Omental fat pad (tissue), 4 donors: Measurements from ENCODE around the gene TP53RK. TPM values are rescaled to one million over a fixed set of nuclear protein-coding genes. Genes with fewer than 3 reads are reported as not detected.

Experiments used
- ATAC-seq: fragments of 150-250 bp; one replicate; pipeline ENCODE4 v1.9.1; 2016; ENCODE audit warnings: mild to moderate bottlenecking, moderate library complexity; ENCODE audit not compliant: low FRiP score
- DNase-seq: peaks from one replicate; pipeline ENCODE4 v3.0.0-alpha.2; 2019; ENCODE audit warnings: low spot score
- CTCF ChIP-seq, 3 donors: fragments of 450-650 bp; IDR thresholded peaks; one replicate each; pipeline ENCODE4 v1.5.1; 2016 to 2017; ENCODE audit warnings: antibody characterized with exemption in 3 of 3, mild to moderate bottlenecking in 3 of 3, moderate library complexity in 2 of 3
- total RNA-seq, 4 donors: library from RNA; depleted of rRNA; stranded (reverse); fragments of >200 nt; gene quantifications; one replicate each; pipeline ENCODE4 v1.1.0, GENCODE V29; 2016

Gene TP53RK
- total RNA-seq, 4 donors from 2014 or later = 14.2 to 26.2 (median 15.7) TPM

- ATAC-seq (no peak), DNase-seq (no peak)
- TF ChIP-seq CTCF (IDR thresholded peaks at IDR 0.05) = no peak
Observed at GRCh38 chr20:46638134-46638897, 50.9 kb downstream of the TP53RK start.

DNA sequence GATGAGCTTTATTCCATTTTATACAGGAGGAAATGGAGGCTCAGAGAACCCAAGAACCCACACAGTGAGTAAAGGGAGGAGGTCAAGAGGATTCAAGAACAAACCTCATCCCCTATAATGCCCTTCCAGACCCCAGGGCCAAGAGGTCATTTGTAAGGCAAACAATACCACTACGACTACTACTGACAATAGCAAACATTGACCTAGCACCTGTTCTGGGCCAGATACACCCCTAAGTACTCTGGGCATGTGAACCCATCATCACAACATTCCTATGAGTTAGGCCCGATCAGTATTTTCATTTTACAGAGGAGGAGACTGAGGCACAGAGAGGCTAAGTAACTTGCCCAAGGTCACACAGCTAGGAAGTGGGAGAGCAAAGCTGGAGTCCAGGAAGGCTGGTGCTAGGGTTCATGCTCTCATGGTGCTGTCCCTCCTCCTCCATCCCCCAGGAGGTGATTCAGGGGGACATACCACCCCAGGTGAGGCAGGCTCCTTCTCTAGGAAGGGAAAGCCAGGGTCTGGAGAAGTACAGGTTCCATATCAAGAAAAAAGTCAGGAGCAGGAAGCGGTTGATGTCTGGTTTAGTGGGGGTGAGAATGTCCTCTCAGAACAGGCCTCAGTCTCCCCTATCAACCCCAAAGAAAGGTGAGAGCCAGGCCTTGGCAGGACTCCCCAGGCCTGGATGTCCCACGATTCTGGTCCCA is 51.7 kb downstream of the TP53RK start:
- DNase-seq = no peak
- TF ChIP-seq CTCF (IDR thresholded peaks at IDR 0.05) = no peak
- ATAC-seq = no peak

- ATAC-seq = no peak
- DNase-seq = no peak
- TF ChIP-seq CTCF (IDR thresholded peaks at IDR 0.05) = no peak
Observed at GRCh38 chr20:46637020-46637419, 52.2 kb downstream of the TP53RK start.

DNA sequence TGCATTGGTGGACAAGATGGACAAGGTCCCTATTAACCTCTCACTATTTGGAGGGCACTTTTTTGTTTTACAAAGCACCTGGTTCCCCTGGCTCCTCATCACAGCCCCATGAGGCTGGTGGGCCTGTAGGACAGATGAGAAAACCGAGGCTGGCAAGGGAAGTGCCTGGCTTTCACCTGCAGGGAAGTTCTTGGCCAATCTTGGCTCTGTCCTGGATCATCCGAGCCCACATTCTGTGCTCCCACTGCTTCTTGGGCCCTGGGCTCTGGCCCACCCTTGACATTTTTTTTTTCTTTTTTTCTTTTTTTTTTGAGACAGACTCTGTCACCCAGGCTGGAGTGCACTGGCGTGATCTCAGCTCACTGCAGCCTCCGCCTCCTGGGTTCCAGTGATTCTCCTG is 52.7 kb downstream of the TP53RK start:
- DNase-seq = no peak
- no peak for ATAC-seq
- no peak for TF ChIP-seq CTCF (IDR thresholded peaks at IDR 0.05)

- ATAC-seq = no peak
- no peak for TF ChIP-seq CTCF (IDR thresholded peaks at IDR 0.05)
- no peak for DNase-seq
Observed at GRCh38 chr20:46635514-46636136, 53.6 kb downstream of the TP53RK start.

DNA sequence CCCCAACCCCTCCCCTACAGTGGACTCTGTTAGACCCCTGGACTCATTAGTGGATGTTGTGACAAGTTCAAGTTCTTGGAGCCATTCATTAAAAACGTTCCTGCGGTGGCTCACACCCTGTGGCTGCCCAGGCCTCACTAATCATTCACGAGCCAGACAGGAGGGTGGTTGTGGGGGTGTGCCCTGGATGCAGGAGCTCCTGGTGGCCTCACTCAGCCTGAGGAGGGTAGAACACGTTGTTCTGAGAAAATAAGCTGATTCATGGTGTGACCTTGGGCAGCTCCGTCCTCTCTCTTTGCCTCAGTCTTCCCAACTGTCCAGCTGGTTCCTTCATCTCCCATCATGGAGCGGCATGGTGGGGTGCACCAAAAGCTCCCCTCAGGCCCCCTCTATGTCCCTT is 54.7 kb downstream of the TP53RK start:
- no peak for TF ChIP-seq CTCF (IDR thresholded peaks at IDR 0.05)
- no peak for DNase-seq
- no peak for ATAC-seq

Other genes starting within 250 kb of the TP53RK start
- 1 to 10 TPM; 1.2 to 7.3 (median 2.4) TPM for gene ZNF334, start 175.9 kb downstream of the TP53RK start, total RNA-seq
- gene OCSTAMP, start 138.8 kb downstream of the TP53RK start, total RNA-seq = under 1 TPM in 1 of 4 donors, not detected in 3; 0.24 TPM
- 1 to 10 TPM; 1.2 to 3.5 (median 1.9) TPM for gene SLC13A3, start 38.0 kb downstream of the TP53RK start, total RNA-seq
- 10 to 100 TPM in 3 of 4 donors, 1 to 10 TPM in 1; 5.8 to 28.5 (median 18.7) TPM for gene SLC2A10, start 20.2 kb upstream of the TP53RK start, total RNA-seq
- 10 to 100 TPM in 1 of 4 donors, 1 to 10 TPM in 3; 8.9 to 18.0 (median 9.5) TPM for gene EYA2, start 205.4 kb upstream of the TP53RK start, total RNA-seq